ENCODE data around the gene NOP56. TPM values are rescaled to one million over a fixed set of nuclear protein-coding genes. Genes with fewer than 3 reads are reported as not detected.

The NOP56 gene
- total and polyA plus RNA-seq, 9 donors, result 62.0 to 207 (median 134) TPM

DNA sequence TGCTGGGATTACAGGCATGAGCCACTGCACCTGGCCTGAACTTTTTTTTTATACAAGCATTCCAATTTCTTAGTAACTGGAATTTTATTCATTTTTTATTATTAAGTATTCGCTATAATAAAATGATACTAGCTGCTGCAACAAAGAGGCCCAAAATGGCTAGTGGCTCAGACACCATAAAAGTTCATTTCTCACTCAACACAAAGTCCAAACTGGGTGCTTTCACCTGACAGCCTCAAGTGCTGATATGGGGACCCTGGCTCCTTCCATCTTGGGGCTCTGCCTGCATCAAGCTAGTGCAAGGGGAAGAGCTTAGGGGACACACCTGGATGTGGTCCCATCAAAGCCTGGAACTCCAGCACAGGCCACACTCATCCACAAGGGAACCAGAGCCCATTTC, 12.2 kb upstream of the NOP56 start:
- Histone ChIP-seq H3K9me3 (no peaks in the 10 kb centered on the region), H3K27me3 (no peaks in the 10 kb centered on the region), H3K36me3 (no peaks in the 10 kb centered on the region), H3K27ac (no peak overlapping the region), H3K4me1 (ENCODE audit: insufficient read depth) (no peaks in the 10 kb centered on the region), H3K4me3 (no peak overlapping the region)
- intact Hi-C loops (cut with DNase I), result no loop called here
- TF ChIP-seq, protein P1, sequence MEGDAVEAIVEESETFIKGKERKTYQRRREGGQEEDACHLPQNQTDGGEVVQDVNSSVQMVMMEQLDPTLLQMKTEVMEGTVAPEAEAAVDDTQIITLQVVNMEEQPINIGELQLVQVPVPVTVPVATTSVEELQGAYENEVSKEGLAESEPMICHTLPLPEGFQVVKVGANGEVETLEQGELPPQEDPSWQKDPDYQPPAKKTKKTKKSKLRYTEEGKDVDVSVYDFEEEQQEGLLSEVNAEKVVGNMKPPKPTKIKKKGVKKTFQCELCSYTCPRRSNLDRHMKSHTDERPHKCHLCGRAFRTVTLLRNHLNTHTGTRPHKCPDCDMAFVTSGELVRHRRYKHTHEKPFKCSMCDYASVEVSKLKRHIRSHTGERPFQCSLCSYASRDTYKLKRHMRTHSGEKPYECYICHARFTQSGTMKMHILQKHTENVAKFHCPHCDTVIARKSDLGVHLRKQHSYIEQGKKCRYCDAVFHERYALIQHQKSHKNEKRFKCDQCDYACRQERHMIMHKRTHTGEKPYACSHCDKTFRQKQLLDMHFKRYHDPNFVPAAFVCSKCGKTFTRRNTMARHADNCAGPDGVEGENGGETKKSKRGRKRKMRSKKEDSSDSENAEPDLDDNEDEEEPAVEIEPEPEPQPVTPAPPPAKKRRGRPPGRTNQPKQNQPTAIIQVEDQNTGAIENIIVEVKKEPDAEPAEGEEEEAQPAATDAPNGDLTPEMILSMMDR (IDR thresholded peaks at IDR 0.05), result no peak
- TF ChIP-seq EP300 (IDR thresholded peaks at IDR 0.05), result no peak
- no peak for TF ChIP-seq POLR2A (IDR thresholded peaks at IDR 0.05)
- DNase-seq, result no peak
- 0 to 62% (median 45%) methylated on average over 1 of the region's 1 CpG for WGBS, 3 donors

DNA sequence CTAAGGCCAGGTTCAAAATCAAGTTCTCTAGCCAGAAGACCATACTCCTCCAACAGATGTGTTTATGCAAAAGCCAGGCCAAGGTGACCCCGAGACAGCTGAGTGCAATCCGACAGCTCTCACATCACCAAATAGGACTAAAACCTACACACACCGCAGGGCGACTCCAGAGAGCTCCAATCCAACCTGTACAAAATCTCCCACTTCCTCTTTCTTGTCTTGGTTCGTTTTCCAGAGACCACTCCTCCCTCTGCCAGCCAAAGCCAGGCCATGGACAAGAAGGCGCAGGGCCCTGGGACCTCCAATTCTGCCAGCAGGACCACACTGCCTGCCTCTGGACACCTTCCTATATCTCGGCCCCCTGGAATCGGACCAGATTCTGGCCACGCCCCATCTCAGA, 11.5 kb upstream of the NOP56 start:
- WGBS, 3 donors, result 81 to 85% (median 82%) methylated on average over 9 of the region's 9 CpGs
- TF ChIP-seq, protein P1 (IDR thresholded peaks at IDR 0.05), result no peak
- no peak for TF ChIP-seq EP300 (IDR thresholded peaks at IDR 0.05)
- TF ChIP-seq POLR2A (IDR thresholded peaks at IDR 0.05), result no peak
- no peak overlapping the region for H3K4me3 ChIP-seq
- H3K4me1 ChIP-seq (ENCODE audit: insufficient read depth), result no peaks in the 10 kb centered on the region
- H3K9me3 ChIP-seq, result no peaks in the 10 kb centered on the region
- intact Hi-C loops (cut with DNase I), result no loop called here
- no peak overlapping the region for H3K27ac ChIP-seq
- H3K36me3 ChIP-seq, result no peaks in the 10 kb centered on the region
- no peak for DNase-seq
- no peaks in the 10 kb centered on the region for H3K27me3 ChIP-seq

DNA sequence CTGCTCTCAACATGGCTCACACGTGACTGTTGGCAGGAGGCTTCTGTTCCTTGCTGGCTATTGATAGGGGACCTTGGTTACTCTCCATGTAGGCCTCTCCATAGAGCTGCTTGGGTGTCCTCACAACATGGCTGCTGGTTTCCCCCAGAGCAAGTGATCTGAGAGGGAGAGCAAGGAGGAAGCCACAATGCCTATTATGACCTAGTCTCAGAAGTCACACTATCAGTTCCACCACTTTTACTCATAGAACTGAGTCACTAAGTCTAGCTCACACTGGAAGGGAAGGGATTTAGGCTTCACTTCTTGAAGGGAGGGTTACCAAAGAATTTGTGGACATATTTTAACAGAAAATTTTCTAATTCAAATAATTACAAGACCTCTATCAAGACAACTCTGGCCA, 8.7 kb upstream of the NOP56 start:
- H3K27me3 ChIP-seq, result no peaks in the 10 kb centered on the region
- TF ChIP-seq EP300 (IDR thresholded peaks at IDR 0.05) (no peak), POLR2A (IDR thresholded peaks at IDR 0.05) (no peak)
- TF ChIP-seq, protein P1 (IDR thresholded peaks at IDR 0.05), result no peak
- H3K27ac ChIP-seq, result no peak overlapping the region
- no peaks in the 10 kb centered on the region for H3K36me3 ChIP-seq
- WGBS, 3 donors, result 32 to 87% (median 58%) methylated on average over 1 of the region's 1 CpG
- no peaks in the 10 kb centered on the region for H3K4me1 ChIP-seq (ENCODE audit: insufficient read depth)
- no peak for DNase-seq
- H3K4me3 ChIP-seq, result no peak overlapping the region
- intact Hi-C loops (cut with DNase I), result no loop called here
- H3K9me3 ChIP-seq, result no peaks in the 10 kb centered on the region

DNA sequence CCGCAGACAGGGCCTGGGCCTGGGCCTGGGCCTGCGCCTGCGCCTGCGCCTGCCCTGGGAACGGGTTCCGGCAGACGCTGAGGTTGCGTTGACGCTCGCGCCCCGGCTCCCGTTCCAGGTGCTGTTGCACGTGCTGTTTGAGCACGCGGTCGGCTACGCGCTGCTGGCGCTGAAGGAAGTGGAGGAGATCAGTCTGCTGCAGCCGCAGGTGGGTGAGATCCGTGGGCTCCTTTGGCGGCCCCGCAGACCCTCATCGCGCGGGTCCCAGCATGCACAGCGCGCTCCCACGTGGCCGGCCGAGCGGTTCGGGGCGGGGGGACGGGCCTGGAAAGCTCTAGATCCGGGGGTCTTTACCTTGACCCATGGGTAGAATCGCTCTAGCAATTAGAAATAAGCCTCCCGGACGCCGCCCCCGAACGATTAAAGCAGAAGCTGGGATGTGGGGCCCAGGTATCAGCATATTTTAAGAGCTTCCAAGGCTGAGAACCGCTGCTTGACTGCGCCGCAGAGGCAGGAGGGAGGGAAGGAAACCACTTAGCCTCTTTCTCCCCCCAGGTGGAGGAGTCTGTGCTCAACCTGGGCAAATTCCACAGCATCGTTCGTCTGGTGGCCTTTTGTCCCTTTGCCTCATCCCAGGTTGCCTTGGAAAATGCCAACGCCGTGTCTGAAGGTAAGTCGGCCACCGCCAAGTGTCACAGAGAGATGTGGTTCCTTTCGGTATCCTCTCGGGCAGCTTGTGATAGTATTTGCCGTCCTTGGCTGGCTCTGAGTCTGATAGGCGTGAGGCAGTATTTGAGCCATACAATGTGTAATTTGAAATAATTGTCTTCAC, 508 bp downstream of the NOP56 start:
- Histone ChIP-seq H3K36me3 (no peaks in the 10 kb centered on the region), H3K27ac (peak overlapping the region; percentile 44 to 86), H3K9me3 (no peaks in the 10 kb centered on the region), H3K27me3 (no peaks in the 10 kb centered on the region), H3K4me3 (peak overlapping the region; percentile 87), H3K4me1 (ENCODE audit: insufficient read depth) (peaks cover 1% of the 10 kb centered on the region)
- TF ChIP-seq POLR2A (IDR thresholded peaks at IDR 0.05) (peak; percentile 1), EP300 (IDR thresholded peaks at IDR 0.05) (no peak)
- DNase-seq, result no peak
- 1% methylated on average over 51 to 56 of the region's 56 CpGs for WGBS, 3 donors
- intact Hi-C loops (cut with DNase I), result loop anchor here in 2 of 4 donors (5.0 to 10.0 kb wide), 2 partner anchors 39 to 128 kb away; partner anchors contain the start of gene EBF4 (in 1 of the 2)
